H1 (cell line): ENCODE results near the gene ACSL6. TPM values are rescaled to one million over a fixed set of nuclear protein-coding genes. Genes with fewer than 3 reads are reported as not detected.

Experiments used
- CTCF ChIA-PET: fragments of 300-600 bp; sonication (Branson Sonifier 250); formaldehyde crosslinking; loops from one replicate; lab custom pipeline; 2021; ENCODE audit not compliant: partially characterized antibody; lab: Charles Lee
- POLR2A ChIA-PET: fragments of 300-600 bp; sonication (Branson Sonifier 250); formaldehyde crosslinking; loops from one replicate; lab custom pipeline; 2021; ENCODE audit warnings: inconsistent platforms; ENCODE audit not compliant: partially characterized antibody; lab: Charles Lee
- DNase-seq, 2 experiments: peaks; one replicate each; pipeline versions ENCODE4 v3.0.0 to v3.0.0-alpha.2; 2010 to 2022; ENCODE audit warnings: low spot score in 2 of 2, low read depth in 1 of 2, mixed read lengths in 1 of 2
- FAIRE-seq: peaks from 2 replicates; lab custom pipeline; 2011; peaks lifted over from hg19 to GRCh38; lab: Jason Lieb, UNC
- H2AFZ ChIP-seq: 2 replicates; pipeline ENCODE4 v1.8.1; 2012; ENCODE audit warnings: low read length, inconsistent platforms
- H2AK5ac ChIP-seq: 2 replicates; pipeline ENCODE4 v1.6.1; 2013; ENCODE audit warnings: low read depth, low read length
- H2BK120ac ChIP-seq: replicated peaks from 2 replicates; pipeline ENCODE3; 2013; ENCODE audit warnings: low read depth, low read length, inconsistent platforms
- H2BK12ac ChIP-seq: 2 replicates; pipeline ENCODE4 v1.6.1; 2013; ENCODE audit warnings: low read depth, low read length
- H2BK15ac ChIP-seq: 2 replicates; pipeline ENCODE4 v1.6.1; 2013; ENCODE audit warnings: low read length
- H2BK20ac ChIP-seq: 2 replicates; pipeline ENCODE4 v1.6.1; 2013; ENCODE audit warnings: low read length
- H2BK5ac ChIP-seq: 2 replicates; pipeline ENCODE4 v1.6.1; 2013; ENCODE audit warnings: low read depth, low read length
- H3K14ac ChIP-seq: 2 replicates; pipeline ENCODE4 v1.6.1; 2013; ENCODE audit warnings: inconsistent platforms; ENCODE audit not compliant: insufficient read length
- H3K18ac ChIP-seq: 2 replicates; pipeline ENCODE4 v1.6.1; 2013; ENCODE audit warnings: low read length; ENCODE audit errors: extremely low read depth
- H3K23ac ChIP-seq: 2 replicates; pipeline ENCODE4 v1.6.1; 2013; ENCODE audit warnings: inconsistent platforms; ENCODE audit not compliant: insufficient read length
- H3K23me2 ChIP-seq: 2 replicates; pipeline ENCODE4 v1.6.1; 2013; ENCODE audit warnings: low read depth, low read length
- H3K27ac ChIP-seq: 2 replicates; pipeline ENCODE4 v1.6.1; 2011; ENCODE audit warnings: low read depth, low read length, inconsistent platforms
- H3K27me3 ChIP-seq, 4 experiments: replicated peaks in 1 of 4; 1 replicate in 1 of 4; 2 replicates in 3 of 4; pipeline versions ENCODE4 v1.6.1 to v1.8.1; 2011 to 2013; ENCODE audit warnings: low read length in 3 of 4, mild to moderate bottlenecking in 3 of 4, inconsistent platforms in 2 of 4, mixed read lengths in 2 of 4, moderate library complexity in 1 of 4; ENCODE audit not compliant: control insufficient read depth in 3 of 4, insufficient read depth in 3 of 4; ENCODE audit errors: extremely low read depth in 1 of 4
- H3K36me3 ChIP-seq, 4 experiments: 2 replicates each; pipeline versions ENCODE4 v1.6.1 to v1.8.1; 2011 to 2013; ENCODE audit warnings: mild to moderate bottlenecking in 4 of 4, low read length in 3 of 4, moderate library complexity in 2 of 4, control low read depth in 1 of 4, inconsistent platforms in 1 of 4; ENCODE audit not compliant: insufficient read depth in 4 of 4, control insufficient read depth in 2 of 4
- H3K4ac ChIP-seq: replicated peaks from 2 replicates; pipeline ENCODE3; 2013; ENCODE audit warnings: low read length, low read depth, mixed read lengths, inconsistent platforms; ENCODE audit not compliant: insufficient read length
- H3K4me1 ChIP-seq, 4 experiments: replicated peaks in 1 of 4; 1 replicate in 1 of 4; 2 replicates in 3 of 4; pipeline versions ENCODE4 v1.6.1 to v1.8.1; 2011 to 2013; ENCODE audit warnings: low read length in 3 of 4, inconsistent platforms in 2 of 4, mixed read lengths in 1 of 4; ENCODE audit not compliant: insufficient read depth in 4 of 4, control insufficient read depth in 3 of 4
- H3K4me2 ChIP-seq, 2 experiments: 2 replicates each; pipeline versions ENCODE4 v1.6.1 to v1.8.1; 2011 to 2013; ENCODE audit warnings: low read depth in 2 of 2, low read length in 2 of 2, control low read depth in 1 of 2, inconsistent platforms in 1 of 2, mild to moderate bottlenecking in 1 of 2; ENCODE audit not compliant: insufficient read depth in 1 of 2
- H3K4me3 ChIP-seq, 4 experiments: fragments of 200-600, 300-600 bp in 1 of 4; sonication (generic), shearing (Covaris generic), sonication (Bioruptor Twin) in 1 of 4; 2 replicates each; pipeline versions ENCODE4 v1.5.1 to v1.8.1; 2011 to 2016; ENCODE audit warnings: low read length in 4 of 4, low read depth in 3 of 4, control low read depth in 2 of 4, inconsistent platforms in 2 of 4, mild to moderate bottlenecking in 2 of 4, mixed read lengths in 1 of 4, moderate library complexity in 1 of 4; ENCODE audit not compliant: insufficient read depth in 2 of 4; ENCODE audit errors: extremely low read depth in 1 of 4
- H3K56ac ChIP-seq: replicated peaks from 2 replicates; pipeline ENCODE3; 2013; ENCODE audit warnings: low read depth, mild to moderate bottlenecking, mixed read lengths, low read length, inconsistent platforms; ENCODE audit not compliant: insufficient read length
- H3K79me1 ChIP-seq: 2 replicates; pipeline ENCODE4 v1.6.1; 2013; ENCODE audit warnings: low read depth, low read length, control low read depth
- H3K79me2 ChIP-seq, 2 experiments: 2 replicates each; pipeline versions ENCODE4 v1.6.1 to v1.8.1; 2012 to 2013; ENCODE audit warnings: low read length in 2 of 2, mild to moderate bottlenecking in 2 of 2, inconsistent platforms in 1 of 2; ENCODE audit not compliant: insufficient read depth in 2 of 2, control insufficient read depth in 1 of 2
- H3K9ac ChIP-seq, 4 experiments: replicated peaks in 1 of 4; 1 replicate in 1 of 4; 2 replicates in 3 of 4; pipeline versions ENCODE4 v1.6.1 to v1.8.1; 2011 to 2013; ENCODE audit warnings: low read depth in 3 of 4, low read length in 3 of 4, control low read depth in 2 of 4, mild to moderate bottlenecking in 2 of 4, moderate library complexity in 2 of 4, inconsistent platforms in 1 of 4; ENCODE audit errors: extremely low read depth in 1 of 4
- H3K9me3 ChIP-seq, 2 experiments: 2 replicates each; pipeline versions ENCODE4 v1.6.1 to v1.8.1; 2012 to 2013; ENCODE audit warnings: mild to moderate bottlenecking in 2 of 2, moderate library complexity in 2 of 2, control low read depth in 1 of 2, inconsistent platforms in 1 of 2, low read depth in 1 of 2, low read length in 1 of 2, mixed read lengths in 1 of 2; ENCODE audit not compliant: insufficient read depth in 2 of 2
- H4K20me1 ChIP-seq, 2 experiments: replicated peaks in 1 of 2; 2 replicates each; pipeline versions ENCODE3 to v1.8.1; 2011 to 2013; ENCODE audit warnings: inconsistent platforms in 2 of 2, low read length in 2 of 2, mild to moderate bottlenecking in 1 of 2; ENCODE audit not compliant: insufficient read depth in 2 of 2, control insufficient read depth in 1 of 2
- H4K5ac ChIP-seq: 2 replicates; pipeline ENCODE4 v1.6.1; 2013; ENCODE audit warnings: low read length, low read depth, mixed read lengths, inconsistent platforms; ENCODE audit not compliant: insufficient read length
- H4K8ac ChIP-seq: 2 replicates; pipeline ENCODE4 v1.8.0; 2013; ENCODE audit warnings: mild to moderate bottlenecking, moderate library complexity, low read length, inconsistent platforms; ENCODE audit not compliant: insufficient read depth; ENCODE audit errors: extremely low read depth
- H4K91ac ChIP-seq: replicated peaks from 2 replicates; pipeline ENCODE3; 2013; ENCODE audit warnings: low read length, mixed read lengths, inconsistent platforms; ENCODE audit not compliant: insufficient read length
- CBX5 ChIP-seq: fragments of 300-800, 300-1000 bp; sonication (generic); IDR thresholded peaks from 2 replicates; pipeline ENCODE4 v1.7.1; 2016; ENCODE audit warnings: antibody characterized with exemption, low read length, low read depth
- CBX8 ChIP-seq: fragments of 300-800, 300-1000 bp; sonication (generic); IDR thresholded peaks from 2 replicates; pipeline ENCODE4 v1.7.1; 2016; ENCODE audit warnings: low read depth, low read length, borderline replicate concordance
- JUN ChIP-seq: IDR thresholded peaks from 2 replicates; pipeline ENCODE4 v1.6.1; 2011; ENCODE audit warnings: low read depth, mild to moderate bottlenecking, improper control_type of control experiment, low read length
- RAD21 ChIP-seq, 2 experiments: IDR thresholded peaks in 1 of 2; conservative IDR thresholded peaks in 1 of 2; 2 replicates each; pipeline ENCODE4 v1.6.1; 2011; ENCODE audit warnings: low read depth in 2 of 2, low read length in 2 of 2, improper control_type of control experiment in 1 of 2, inconsistent platforms in 1 of 2, mild to moderate bottlenecking in 1 of 2, moderate library complexity in 1 of 2
- SIN3A ChIP-seq, 2 experiments: IDR thresholded peaks in 1 of 2; conservative IDR thresholded peaks in 1 of 2; 2 replicates each; pipeline ENCODE4 v1.6.1; 2011 to 2012; ENCODE audit warnings: low read length in 2 of 2, improper control_type of control experiment in 1 of 2, low read depth in 1 of 2, mild to moderate bottlenecking in 1 of 2
- WGBS, 2 experiments: shearing (Covaris generic) in 1 of 2; methylation state at CpG; one replicate each; pipeline versions ENCODE4 v1.1.6 to v1.1.7; 2013 to 2015; ENCODE audit warnings: low lambda C conversion rate in 2 of 2, mixed read lengths in 2 of 2, inconsistent platforms in 1 of 2, low coverage in 1 of 2, missing lambda C conversion rate in 1 of 2; ENCODE audit not compliant: insufficient replicate concordance in 2 of 2, insufficient coverage in 1 of 2, insufficient read length in 1 of 2; ENCODE audit errors: extremely low coverage in 1 of 2, missing lambda C conversion rate in 1 of 2; 5-methylcytosine and 5-hydroxymethylcytosine counted together
- polyA plus RNA-seq, 7 experiments: library from polyadenylated mRNA; depleted of rRNA in 3 of 7; stranded (reverse) in 5 of 7; unstranded in 2 of 7; fragments of >200 nt in 5 of 7; fragments of 200-250 nt in 2 of 7; gene quantifications; 1 replicate in 5 of 7; 2 replicates in 1 of 7; 4 replicates in 1 of 7; pipeline versions ENCODE4 v1.2.1 to v1.2.3, GENCODE V29; 2011 to 2013; ENCODE audit warnings: missing spikeins in 2 of 7, mixed read lengths in 2 of 7
- total RNA-seq: library from RNA; stranded (reverse); fragmentation: NEBNext Ultra II Directional; extraction: Animal tissue kit (Norgen Biotek cat#: 25700); gene quantifications from 2 replicates; pipeline ENCODE4 v1.2.1, GENCODE V29; 2021

ACSL6 gene
- total and polyA plus RNA-seq, 2 of the 8 experiments (the other 6 are each of a cell fraction or from before 2014, with no cell fraction given), result 2.3 to 2.4 TPM

GRCh38 chr5:131987251-131987650 lies 24.2 kb downstream of the ACSL6 start:
- no peak overlapping the region for H3K27ac ChIP-seq
- H2BK5ac ChIP-seq, result no peak overlapping the region
- DNase-seq, result no peak
- WGBS, 2 experiments, result 86% methylated on average over 3 of the region's 3 CpGs; no CpG with 5 or more reads in 1 of the 2 experiments
- no peaks in the 10 kb centered on the region for H3K36me3 ChIP-seq
- no peak overlapping the region for H3K4ac ChIP-seq
- no peaks in the 10 kb centered on the region for H3K9me3 ChIP-seq
- no peaks in the 10 kb centered on the region for H3K79me1 ChIP-seq
- no peak overlapping the region for H3K4me3 ChIP-seq
- no peak overlapping the region for H3K4me2 ChIP-seq
- TF ChIP-seq SIN3A (conservative IDR thresholded peaks at IDR 0.05 in 1 of 2, IDR thresholded peaks at IDR 0.05 in 1 of 2; ENCODE audit: low read depth in 1 of 2, low read length in 2 of 2) (no peak), JUN (no peak), CBX5 (no peak), CBX8 (no peak), RAD21 (IDR thresholded peaks at IDR 0.05 in 1 of 2, conservative IDR thresholded peaks at IDR 0.05 in 1 of 2; ENCODE audit: low read depth in 2 of 2, low read length in 2 of 2) (no peak)
- no peak overlapping the region for H2AK5ac ChIP-seq
- no peak for FAIRE-seq
- H4K5ac ChIP-seq, result no peak overlapping the region
- H3K23me2 ChIP-seq, result no peaks in the 10 kb centered on the region
- no peak overlapping the region for H2BK20ac ChIP-seq
- no peak overlapping the region for H3K9ac ChIP-seq
- no peak overlapping the region for H2BK12ac ChIP-seq
- no peak overlapping the region for H4K91ac ChIP-seq
- no peak overlapping the region for H3K56ac ChIP-seq
- no peak overlapping the region for H3K23ac ChIP-seq
- H3K18ac ChIP-seq, result no peak overlapping the region
- no peak overlapping the region for H2AFZ ChIP-seq
- ChIA-PET POLR2A (no interaction called here), CTCF (interaction anchor here (0.6 kb wide), 1 partner anchor 23 kb away, joined by 3 read pairs; no protein-coding TSS in a partner anchor)
- H4K20me1 ChIP-seq, result no peaks in the 10 kb centered on the region
- peaks cover 0 to 4% (median 2%) of the 10 kb centered on the region in 4 experiments; a peak in 2 of 7 replicates for H3K4me1 ChIP-seq
- H3K14ac ChIP-seq, result no peak overlapping the region
- H2BK120ac ChIP-seq, result no peak overlapping the region
- H2BK15ac ChIP-seq, result no peak overlapping the region
- no peaks in the 10 kb centered on the region for H3K79me2 ChIP-seq
- no peak overlapping the region for H4K8ac ChIP-seq
- no peaks in the 10 kb centered on the region for H3K27me3 ChIP-seq
